Nephron (organoid): ENCODE results near the gene KCNG2.

Source experiments
- H3K27ac Mint-ChIP-seq, 3 experiments: 2 replicates each; pipeline ENCODE4 v1.8.0; 2020; ENCODE audit warnings: mixed read lengths in 3 of 3, mild to moderate bottlenecking in 2 of 3, moderate library complexity in 1 of 3
- H3K27me3 Mint-ChIP-seq: 2 replicates; pipeline ENCODE4 v1.8.0; 2021; ENCODE audit warnings: low read depth, mild to moderate bottlenecking, moderate library complexity, mixed read lengths
- H3K36me3 Mint-ChIP-seq: 2 replicates; pipeline ENCODE4 v1.8.0; 2020; ENCODE audit warnings: low read depth, mixed read lengths
- H3K4me1 Mint-ChIP-seq: 2 replicates; pipeline ENCODE4 v1.8.0; 2020; ENCODE audit warnings: mixed read lengths
- H3K4me3 Mint-ChIP-seq, 3 experiments: 2 replicates each; pipeline ENCODE4 v1.8.0; 2020; ENCODE audit warnings: mild to moderate bottlenecking in 3 of 3, mixed read lengths in 3 of 3, moderate library complexity in 2 of 3
- H3K9me3 Mint-ChIP-seq: 2 replicates; pipeline ENCODE4 v1.8.0; 2020; ENCODE audit warnings: mixed read lengths
- TF ChIP-seq, protein P1 (sequence below), 3 experiments: fragments of 200-600 bp; sonication (generic); IDR thresholded peaks; one replicate each; pipeline ENCODE4 v1.5.0; 2021; ENCODE audit warnings: antibody characterized with exemption in 3 of 3; ENCODE audit not compliant: unreplicated experiment in 3 of 3

Gene KCNG2

GRCh38 chr18:79919089-79919488 lies 121.4 kb downstream of the KCNG2 start:
- no peak overlapping the region for H3K27ac Mint-ChIP-seq
- TF ChIP-seq, protein P1, sequence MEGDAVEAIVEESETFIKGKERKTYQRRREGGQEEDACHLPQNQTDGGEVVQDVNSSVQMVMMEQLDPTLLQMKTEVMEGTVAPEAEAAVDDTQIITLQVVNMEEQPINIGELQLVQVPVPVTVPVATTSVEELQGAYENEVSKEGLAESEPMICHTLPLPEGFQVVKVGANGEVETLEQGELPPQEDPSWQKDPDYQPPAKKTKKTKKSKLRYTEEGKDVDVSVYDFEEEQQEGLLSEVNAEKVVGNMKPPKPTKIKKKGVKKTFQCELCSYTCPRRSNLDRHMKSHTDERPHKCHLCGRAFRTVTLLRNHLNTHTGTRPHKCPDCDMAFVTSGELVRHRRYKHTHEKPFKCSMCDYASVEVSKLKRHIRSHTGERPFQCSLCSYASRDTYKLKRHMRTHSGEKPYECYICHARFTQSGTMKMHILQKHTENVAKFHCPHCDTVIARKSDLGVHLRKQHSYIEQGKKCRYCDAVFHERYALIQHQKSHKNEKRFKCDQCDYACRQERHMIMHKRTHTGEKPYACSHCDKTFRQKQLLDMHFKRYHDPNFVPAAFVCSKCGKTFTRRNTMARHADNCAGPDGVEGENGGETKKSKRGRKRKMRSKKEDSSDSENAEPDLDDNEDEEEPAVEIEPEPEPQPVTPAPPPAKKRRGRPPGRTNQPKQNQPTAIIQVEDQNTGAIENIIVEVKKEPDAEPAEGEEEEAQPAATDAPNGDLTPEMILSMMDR (IDR thresholded peaks at IDR 0.05; ENCODE audit: unreplicated experiment in 3 of 3): no peak
- peaks cover 3% of the 10 kb centered on the region for H3K9me3 Mint-ChIP-seq
- peaks cover 78% of the 10 kb centered on the region for H3K36me3 Mint-ChIP-seq
- peaks cover 2% of the 10 kb centered on the region for H3K4me1 Mint-ChIP-seq
- no peak overlapping the region for H3K4me3 Mint-ChIP-seq
- no peaks in the 10 kb centered on the region for H3K27me3 Mint-ChIP-seq

- H3K9me3 Mint-ChIP-seq: peaks cover 4% of the 10 kb centered on the region
- no peaks in the 10 kb centered on the region for H3K27me3 Mint-ChIP-seq
- H3K4me1 Mint-ChIP-seq: peaks cover 34% of the 10 kb centered on the region
- H3K4me3 Mint-ChIP-seq: no peak overlapping the region
- TF ChIP-seq, protein P1 (IDR thresholded peaks at IDR 0.05; ENCODE audit: unreplicated experiment in 3 of 3): no peak
- H3K36me3 Mint-ChIP-seq: peaks cover 78% of the 10 kb centered on the region
- no peak overlapping the region for H3K27ac Mint-ChIP-seq
Observed at GRCh38 chr18:79921984-79922965, 124.5 kb downstream of the KCNG2 start.

DNA sequence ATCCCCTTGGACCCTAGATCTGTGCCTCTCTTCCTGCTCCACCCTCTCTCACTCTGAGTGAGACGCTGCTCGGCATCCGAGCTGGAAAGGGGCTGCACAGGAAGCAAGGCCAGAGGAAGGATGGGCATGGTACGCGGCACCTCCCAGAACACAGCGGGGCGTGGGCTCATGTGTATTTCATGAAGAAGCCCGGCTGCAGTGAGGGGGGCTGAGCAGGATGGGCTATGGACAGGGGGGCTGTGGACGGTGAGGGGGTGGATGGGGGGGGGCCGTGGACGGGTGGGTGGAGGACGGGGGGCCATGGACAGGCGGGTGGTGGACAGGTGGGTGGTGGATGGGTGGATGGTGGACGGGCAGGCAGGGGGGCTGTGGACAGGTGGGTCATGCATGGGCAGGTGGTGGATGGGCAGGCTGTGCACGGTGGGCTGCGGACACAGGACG lies 125.3 kb downstream of the KCNG2 start:
- peaks cover 7% of the 10 kb centered on the region for H3K9me3 Mint-ChIP-seq
- H3K4me1 Mint-ChIP-seq: peaks cover 41% of the 10 kb centered on the region
- no peaks in the 10 kb centered on the region for H3K27me3 Mint-ChIP-seq
- peaks cover 78% of the 10 kb centered on the region for H3K36me3 Mint-ChIP-seq
- no peak overlapping the region for H3K4me3 Mint-ChIP-seq
- no peak overlapping the region for H3K27ac Mint-ChIP-seq
- TF ChIP-seq, protein P1 (IDR thresholded peaks at IDR 0.05; ENCODE audit: unreplicated experiment in 3 of 3): no peak

- peaks cover 51% of the 10 kb centered on the region for H3K4me1 Mint-ChIP-seq
- no peaks in the 10 kb centered on the region for H3K27me3 Mint-ChIP-seq
- TF ChIP-seq, protein P1 (IDR thresholded peaks at IDR 0.05; ENCODE audit: unreplicated experiment in 3 of 3): no peak
- H3K27ac Mint-ChIP-seq: peak overlapping the region in 2 of 3 experiments; percentile 51 to 52
- peaks cover 78% of the 10 kb centered on the region for H3K36me3 Mint-ChIP-seq
- peak overlapping the region in 1 of 3 experiments; percentile 21 for H3K4me3 Mint-ChIP-seq
- peaks cover 18% of the 10 kb centered on the region for H3K9me3 Mint-ChIP-seq
Observed at GRCh38 chr18:79923896-79924585, 126.3 kb downstream of the KCNG2 start.

- H3K4me1 Mint-ChIP-seq: peaks cover 53% of the 10 kb centered on the region
- peaks cover 28% of the 10 kb centered on the region for H3K9me3 Mint-ChIP-seq
- no peaks in the 10 kb centered on the region for H3K27me3 Mint-ChIP-seq
- TF ChIP-seq, protein P1 (IDR thresholded peaks at IDR 0.05; ENCODE audit: unreplicated experiment in 3 of 3): peak; percentile 8 to 16 (median 12)
- peak overlapping the region; percentile 40 to 58 (median 45) for H3K27ac Mint-ChIP-seq
- peak overlapping the region in 1 of 3 experiments; percentile 56 for H3K4me3 Mint-ChIP-seq
- H3K36me3 Mint-ChIP-seq: peaks cover 84% of the 10 kb centered on the region
Observed at GRCh38 chr18:79924814-79925731, 127.3 kb downstream of the KCNG2 start.
